Pancreas (tissue), 10 donors: Measurements from ENCODE around the gene CATSPERE. TPM values are rescaled to one million over a fixed set of nuclear protein-coding genes. Genes with fewer than 3 reads are reported as not detected.
A peak's percentile ranks its signal among the peaks of the same experiment; 100 is the strongest.

Experiments
- ATAC-seq, 4 donors: fragments of 200-7000 bp; cut with Tn5 transposase; one replicate each; pipeline versions ENCODE4 v1.8.0 to v1.9.1; 2020; ENCODE audit warnings: mild to moderate bottlenecking in 4 of 4, moderate library complexity in 4 of 4
- DNase-seq, 6 donors: peaks; one replicate each; pipeline ENCODE4 v3.0.0-alpha.2; 2020
- FAIRE-seq: peaks from 2 replicates; lab custom pipeline; 2012; peaks lifted over from hg19 to GRCh38; lab: Jason Lieb, UNC
- H3K27ac ChIP-seq, 4 donors: fragments of 200-600 bp; sonication (generic); 1 replicate in 3 of 4; 2 replicates in 1 of 4; pipeline versions ENCODE4 v1.5.0 to v1.8.0; 2020
- H3K27me3 ChIP-seq, 4 donors: fragments of 200-600 bp; one replicate each; pipeline ENCODE4 v1.8.0; 2021
- H3K36me3 ChIP-seq, 3 donors: fragments of 200-600 bp; sonication (generic) in 1 of 3; one replicate each; pipeline versions ENCODE4 v1.5.0 to v1.8.0; 2020 to 2021
- H3K4me1 ChIP-seq, 3 donors: fragments of 200-600 bp; one replicate each; pipeline ENCODE4 v1.8.0; 2021
- H3K4me3 ChIP-seq, 4 donors: fragments of 200-600 bp; sonication (generic) in 2 of 4; one replicate each; pipeline versions ENCODE4 v1.5.0 to v1.8.0; 2020 to 2021
- H3K9me3 ChIP-seq, 4 donors: fragments of 200-600 bp; one replicate each; pipeline ENCODE4 v1.8.0; 2021
- CTCF ChIP-seq, 4 donors: fragments of 200-600 bp; sonication (generic) in 3 of 4; IDR thresholded peaks; one replicate each; pipeline versions ENCODE4 v1.5.0 to v1.8.0; 2021; ENCODE audit warnings: antibody characterized with exemption in 4 of 4
- WGBS, 2 donors: extraction: QIAGEN DNeasy Blood & Tissue Kit; methylation state at CpG; one replicate each; pipeline ENCODE4 v1.1.7; 2013; 5-methylcytosine and 5-hydroxymethylcytosine counted together
- intact Hi-C, 3 donors: fragments of 100-400 bp; cut with DNase I; formaldehyde crosslinking; loops; one replicate each; pipeline versions ENCODE4 v1.11.1 to v1.14.2; 2022
- polyA plus RNA-seq, 2 donors: library from polyadenylated mRNA; stranded (reverse); fragments of 200-250 nt; gene quantifications; one replicate each; pipeline ENCODE4 v1.2.3, GENCODE V29; 2013
- total RNA-seq, 6 donors: library from RNA; stranded (reverse); fragmentation: NEBNext Ultra II Directional in 4 of 6; extraction: Animal tissue kit (Norgen Biotek cat#: 25700) in 4 of 6; gene quantifications; one replicate each; pipeline versions ENCODE4 v1.2.1 to v1.2.4, GENCODE V29; 2021 to 2023
- donor health status: healthy with polysubstance abuse.
- donor health status: DM: no; HTN: no; CAD: no; lungs with moderate emphysema.
- donor health status: DM: no; HTN: no; CAD: no.
- donor health status: control.
- donor health status: control.
- donor health status: Bipolar disorder and iron deficiency.
- donor health status: DM: yes; HTN: yes; CAD: no.
- donor health status: DM: no; HTN: no; CAD: no.
- donor health status: DM: no; HTN: no; CAD: no.
- donor health status: DM: yes; HTN: yes; CAD: no.

Gene CATSPERE
- total and polyA plus RNA-seq, 8 donors = 0.19 to 1.2 (median 0.57) TPM

- Histone ChIP-seq H3K36me3 (no peaks in the 10 kb centered on the region), H3K9me3 (no peaks in the 10 kb centered on the region), H3K4me3 (peak overlapping the region; percentile 75 to 95 (median 87)), H3K4me1 (peaks cover 0 to 22% (median 10%) of the 10 kb centered on the region in 3 donors), H3K27ac (peak overlapping the region; percentile 73 to 95 (median 88)), H3K27me3 (no peaks in the 10 kb centered on the region)
- ATAC-seq = no peak
- FAIRE-seq = no peak
- TF ChIP-seq CTCF (IDR thresholded peaks at IDR 0.05) = no peak
- WGBS, 2 donors = 0 to 1% methylated on average over 34 of the region's 34 CpGs
- intact Hi-C loops = no loop called here
- DNase-seq = peak in 4 of 6 donors; percentile 10 to 84 (median 58)
These were observed 192.5 kb downstream of the CATSPERE start for GRCh38 chr1:244653439-244654107.

GRCh38 chr1:244654108-244655038 is 193.3 kb downstream of the CATSPERE start:
- Histone ChIP-seq H3K27me3 (no peaks in the 10 kb centered on the region), H3K4me1 (peaks cover 0 to 22% (median 10%) of the 10 kb centered on the region in 3 donors), H3K9me3 (no peaks in the 10 kb centered on the region), H3K4me3 (peak overlapping the region; percentile 75 to 95 (median 87)), H3K36me3 (no peaks in the 10 kb centered on the region), H3K27ac (peak overlapping the region in 1 of 4 donors; percentile 95)
- TF ChIP-seq CTCF (IDR thresholded peaks at IDR 0.05) = no peak
- DNase-seq = no peak
- no peak for FAIRE-seq
- intact Hi-C loops = no loop called here
- no peak for ATAC-seq
- 12 to 15% methylated on average over 8 of the region's 8 CpGs for WGBS, 2 donors

- FAIRE-seq (no peak), DNase-seq (no peak), ATAC-seq (no peak)
- TF ChIP-seq CTCF (IDR thresholded peaks at IDR 0.05) = no peak
- Histone ChIP-seq H3K4me3 (no peak overlapping the region), H3K27ac (no peak overlapping the region), H3K27me3 (no peaks in the 10 kb centered on the region), H3K36me3 (no peaks in the 10 kb centered on the region), H3K4me1 (peaks cover 6 to 29% (median 15%) of the 10 kb centered on the region in 3 donors), H3K9me3 (no peaks in the 10 kb centered on the region)
- intact Hi-C loops = no loop called here
- 92 to 99% methylated on average over 1 of the region's 1 CpG for WGBS, 2 donors
These were observed 194.1 kb downstream of the CATSPERE start for GRCh38 chr1:244655186-244655585.

- Histone ChIP-seq H3K27ac (no peak overlapping the region), H3K4me1 (peaks cover 6 to 29% (median 15%) of the 10 kb centered on the region in 3 donors), H3K36me3 (no peaks in the 10 kb centered on the region), H3K27me3 (no peaks in the 10 kb centered on the region), H3K4me3 (no peak overlapping the region), H3K9me3 (no peaks in the 10 kb centered on the region)
- ATAC-seq (no peak), DNase-seq (no peak), FAIRE-seq (no peak)
- intact Hi-C loops = no loop called here
- TF ChIP-seq CTCF (IDR thresholded peaks at IDR 0.05) = no peak
- 88 to 95% methylated on average over 3 of the region's 3 CpGs for WGBS, 2 donors
These were observed 196.3 kb downstream of the CATSPERE start for GRCh38 chr1:244657421-244657820.
